Cardiac muscle cell (in vitro differentiated cells and primary cell): Measurements from ENCODE around the gene SPACA5. TPM values are rescaled to one million over a fixed set of nuclear protein-coding genes. Genes with fewer than 3 reads are reported as not detected.
"Not testable (repeated sequence)": the region's sequence is repeated elsewhere in the genome, so short reads cannot be mapped to it uniquely, and the experiment has no call there.

Experiments used
- DNase-seq, 2 donors: peaks; one replicate each; pipeline versions ENCODE4 v3.0.0 to v3.0.0-alpha.2; 2010 to 2017; ENCODE audit warnings: low read depth in 1 of 2, low spot score in 1 of 2
- H3K27ac ChIP-seq: fragments of 200-600 bp; sonication (generic); 2 replicates; pipeline ENCODE4 v1.5.1; 2016
- H3K27me3 ChIP-seq: fragments of 200-600 bp; sonication (generic); 2 replicates; pipeline ENCODE4 v1.6.0; 2016; ENCODE audit warnings: control low read depth
- H3K36me3 ChIP-seq: fragments of 200-600 bp; sonication (generic); 2 replicates; pipeline ENCODE4 v1.5.1; 2016; ENCODE audit warnings: control low read depth
- H3K4me1 ChIP-seq: fragments of 200-600 bp; sonication (generic); 2 replicates; pipeline ENCODE4 v1.8.1; 2017; ENCODE audit warnings: low read depth, mild to moderate bottlenecking, mixed run types
- H3K4me3 ChIP-seq: fragments of 200-600 bp; sonication (generic); 2 replicates; pipeline ENCODE4 v1.5.1; 2016; ENCODE audit warnings: mild to moderate bottlenecking
- H3K9me3 ChIP-seq: fragments of 200-600 bp; sonication (generic); 2 replicates; pipeline ENCODE4 v1.5.1; 2017; ENCODE audit warnings: low read depth, mild to moderate bottlenecking, control low read depth
- CTCF ChIP-seq: IDR thresholded peaks from 2 replicates; pipeline ENCODE4 v1.5.1; 2012; ENCODE audit warnings: low read depth, mild to moderate bottlenecking, low read length
- polyA plus RNA-seq: library from polyadenylated mRNA; unstranded; fragments of >200 nt; fragmentation: Nextera tagmentation; extraction: Ambion mirVana; gene quantifications from 2 replicates; pipeline ENCODE4 v1.2.1, GENCODE V29; 2016
- total RNA-seq: library from RNA; depleted of rRNA; stranded (reverse); fragments of >200 nt; gene quantifications from 2 replicates; pipeline ENCODE4 v1.2.3, GENCODE V29; 2016

Gene SPACA5
- total and polyA plus RNA-seq, 2 experiments from 2014 or later, result not detected

GRCh38 chrX:48030237-48030636 is 23.4 kb downstream of the SPACA5 start:
- no peak overlapping the region for H3K4me3 ChIP-seq
- H3K27ac ChIP-seq, result no peak overlapping the region
- DNase-seq, result no peak
- no peaks in the 10 kb centered on the region for H3K27me3 ChIP-seq
- no peaks in the 10 kb centered on the region for H3K9me3 ChIP-seq
- no peaks in the 10 kb centered on the region for H3K36me3 ChIP-seq
- no peak for TF ChIP-seq CTCF
- H3K4me1 ChIP-seq, result no peaks in the 10 kb centered on the region

GRCh38 chrX:48030641-48031173 is 23.9 kb downstream of the SPACA5 start:
- not testable (repeated sequence) for H3K9me3 ChIP-seq, H3K27ac ChIP-seq, H3K27me3 ChIP-seq, H3K4me1 ChIP-seq, DNase-seq, H3K36me3 ChIP-seq, H3K4me3 ChIP-seq

GRCh38 chrX:48035891-48036290 is 29.1 kb downstream of the SPACA5 start:
- H3K27ac ChIP-seq, result peak overlapping the region; percentile 52
- TF ChIP-seq CTCF, result no peak

GRCh38 chrX:48043056-48043455 is 36.3 kb downstream of the SPACA5 start:
- no peaks in the 10 kb centered on the region for H3K27me3 ChIP-seq
- no peak overlapping the region for H3K27ac ChIP-seq

More at GRCh38 chrX:48035891-48036290, 29.1 kb downstream of the SPACA5 start:
- peak; percentile 4 to 78 for DNase-seq
- Histone ChIP-seq H3K27me3 (no peaks in the 10 kb centered on the region), H3K36me3 (no peaks in the 10 kb centered on the region), H3K4me3 (no peak overlapping the region), H3K9me3 (no peaks in the 10 kb centered on the region), H3K4me1 (no peaks in the 10 kb centered on the region)

GRCh38 chrX:48045410-48046311 is 38.9 kb downstream of the SPACA5 start:
- Histone ChIP-seq H3K4me3 (no peak overlapping the region), H3K27ac (no peak overlapping the region)

More at GRCh38 chrX:48043056-48043455, 36.3 kb downstream of the SPACA5 start:
- DNase-seq, result peak in 1 of 2 donors; percentile 19
- no peak overlapping the region for H3K4me3 ChIP-seq
- H3K4me1 ChIP-seq, result no peaks in the 10 kb centered on the region
- no peaks in the 10 kb centered on the region for H3K9me3 ChIP-seq
- no peaks in the 10 kb centered on the region for H3K36me3 ChIP-seq
- no peak for TF ChIP-seq CTCF

More at GRCh38 chrX:48045410-48046311, 38.9 kb downstream of the SPACA5 start:
- no peaks in the 10 kb centered on the region for H3K27me3 ChIP-seq
- DNase-seq, result peak in 1 of 2 donors; percentile 92
- peaks cover 5% of the 10 kb centered on the region for H3K4me1 ChIP-seq
- no peak for TF ChIP-seq CTCF
- no peaks in the 10 kb centered on the region for H3K9me3 ChIP-seq
- no peaks in the 10 kb centered on the region for H3K36me3 ChIP-seq
